ENCODE measurements around the gene PPP1R15A. TPM values are rescaled to one million over a fixed set of nuclear protein-coding genes. Genes with fewer than 3 reads are reported as not detected.
"Not testable (repeated sequence)": the region's sequence is repeated elsewhere in the genome, so short reads cannot be mapped to it uniquely, and the experiment has no call there.

Gene PPP1R15A
- total and polyA plus RNA-seq, 2 experiments from 2014 or later = 63.8 to 78.9 TPM

DNA sequence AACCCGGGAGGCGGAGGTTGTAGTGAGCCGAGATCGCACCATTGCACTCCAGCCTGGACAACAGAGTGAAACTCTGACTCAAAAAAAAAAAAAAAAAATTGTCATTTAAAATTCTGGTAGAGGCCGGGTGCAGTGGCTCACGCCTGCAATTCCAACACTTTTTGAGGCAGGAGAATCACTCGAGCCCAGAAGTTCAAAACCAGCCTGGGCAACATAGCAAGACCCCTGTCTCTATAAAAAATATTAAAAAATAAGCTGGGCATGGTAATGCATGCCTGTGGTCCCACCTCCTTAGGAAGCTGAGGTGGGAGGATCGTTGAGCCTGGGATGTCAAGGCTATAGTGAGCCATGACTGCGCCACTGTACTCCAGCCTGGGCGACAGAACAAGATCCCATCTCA, 34.1 kb downstream of the PPP1R15A start:
- no peaks in the 10 kb centered on the region for H3K9me2 ChIP-seq (ENCODE audit: insufficient read depth)
- H3K4me3 ChIP-seq = no peak overlapping the region
- no peak for DNase-seq
- in situ Hi-C loops (cut with MboI) = no loop called here
- no peak overlapping the region for H3K4me2 ChIP-seq (ENCODE audit: unreplicated experiment)
- 94 to 97% methylated on average over 9 to 10 of the region's 10 CpGs for WGBS, 2 experiments (ENCODE audit: low coverage in 1 of 2, low lambda C conversion rate in 2 of 2, missing lambda C conversion rate in 2 of 2)
- no peaks in the 10 kb centered on the region for H3K4me1 ChIP-seq (ENCODE audit: insufficient read depth)
- no peaks in the 10 kb centered on the region for H4K20me1 ChIP-seq (ENCODE audit: insufficient read depth)
- no peak overlapping the region for H3K27ac ChIP-seq
- no peak overlapping the region for H2AFZ ChIP-seq
- peaks cover 26% of the 10 kb centered on the region for H3K79me2 ChIP-seq (ENCODE audit: insufficient read depth)
- H3K36me3 ChIP-seq (ENCODE audit: low read depth) = peaks cover 24% of the 10 kb centered on the region; the same call in 1 of the 2 replicates
- no peaks in the 10 kb centered on the region for H3K27me3 ChIP-seq (replicated peaks; ENCODE audit: insufficient read depth)
- TF ChIP-seq EZH2 (IDR thresholded peaks at IDR 0.05; ENCODE audit: insufficient read depth, poor library complexity, severe bottlenecking) (no peak), EZH2phosphoT487 (IDR thresholded peaks at IDR 0.05; ENCODE audit: insufficient read depth, low read depth) (no peak)
- H3F3A ChIP-seq (ENCODE audit: insufficient read depth) = no peaks in the 10 kb centered on the region
- no peaks in the 10 kb centered on the region for H3K9me3 ChIP-seq (ENCODE audit: low read depth)
- no peak overlapping the region for H3K9ac ChIP-seq

DNA sequence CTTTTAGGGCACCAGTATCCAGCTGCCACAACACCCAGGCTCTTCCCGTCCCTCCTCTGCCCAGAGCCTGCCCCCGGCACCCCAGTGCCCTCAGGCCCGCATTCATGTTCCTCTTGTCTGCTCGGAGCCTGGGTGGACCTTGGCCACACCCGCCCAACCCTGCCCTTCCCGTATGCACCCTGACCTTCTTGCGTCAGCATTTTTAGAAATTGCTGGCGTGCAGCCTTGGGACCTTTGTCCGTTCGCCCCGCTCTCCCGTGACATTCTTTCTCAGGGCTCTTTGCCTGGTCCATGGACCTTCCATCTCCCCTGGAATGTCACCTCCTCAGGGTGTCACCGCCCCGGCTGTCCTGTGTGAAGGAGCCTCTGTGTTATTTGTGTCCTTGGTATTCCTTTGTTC, 35.5 kb downstream of the PPP1R15A start:
- H3K36me3 ChIP-seq (ENCODE audit: low read depth) = peaks cover 34% of the 10 kb centered on the region; the same call in 1 of the 2 replicates

DNA sequence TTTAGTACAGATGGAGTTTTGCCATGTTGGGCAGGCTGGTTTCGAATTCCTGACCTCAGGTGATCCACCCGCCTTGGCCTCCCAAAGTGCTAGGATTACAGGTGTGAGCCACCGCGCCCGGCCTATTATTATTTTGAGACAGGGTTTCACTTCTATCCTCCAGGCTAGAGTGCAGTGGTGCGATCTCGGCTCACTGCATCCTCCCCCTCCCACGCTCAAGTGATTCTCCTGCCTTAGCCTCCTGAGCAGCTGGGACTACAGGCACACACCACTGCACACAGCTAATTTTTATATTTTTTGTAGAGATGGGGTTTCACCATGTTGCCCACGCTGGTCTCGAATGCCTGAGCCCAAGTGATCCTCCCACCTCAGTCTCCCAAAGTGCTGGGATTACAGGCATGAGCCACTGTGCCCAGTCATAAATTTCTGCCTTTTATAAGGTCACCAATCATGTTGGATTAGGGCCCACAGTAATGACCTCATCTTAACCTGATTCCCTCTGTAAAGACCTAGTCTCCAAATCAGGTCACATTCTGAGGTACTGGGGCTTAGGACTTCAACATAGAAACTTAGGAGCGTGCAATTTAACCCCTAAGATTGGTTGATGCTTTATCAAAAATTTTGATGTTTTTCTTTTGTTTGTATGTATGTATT, 37.3 kb downstream of the PPP1R15A start:
- H3K9me2 ChIP-seq (ENCODE audit: insufficient read depth); DNase-seq; H3K79me2 ChIP-seq (ENCODE audit: insufficient read depth); H3K4me2 ChIP-seq (ENCODE audit: unreplicated experiment); H4K20me1 ChIP-seq (ENCODE audit: insufficient read depth); H3F3A ChIP-seq (ENCODE audit: insufficient read depth); H2AFZ ChIP-seq; H3K27ac ChIP-seq; H3K4me1 ChIP-seq (ENCODE audit: insufficient read depth); in situ Hi-C loops (cut with MboI); H3K27me3 ChIP-seq (replicated peaks; ENCODE audit: insufficient read depth); H3K9ac ChIP-seq; H3K9me3 ChIP-seq (ENCODE audit: low read depth); H3K4me3 ChIP-seq: not testable (repeated sequence)
- WGBS, 2 experiments (ENCODE audit: low coverage in 1 of 2, low lambda C conversion rate in 2 of 2, missing lambda C conversion rate in 2 of 2) = 97 to 98% methylated on average over 11 of the region's 11 CpGs
- H3K36me3 ChIP-seq (ENCODE audit: low read depth) = peaks cover 33% of the 10 kb centered on the region; the same call in 1 of the 2 replicates

More for the DNA sequence above, 35.5 kb downstream of the PPP1R15A start:
- no peaks in the 10 kb centered on the region for H4K20me1 ChIP-seq (ENCODE audit: insufficient read depth)
- no peak overlapping the region for H3K4me2 ChIP-seq (ENCODE audit: unreplicated experiment)
- H3K4me1 ChIP-seq (ENCODE audit: insufficient read depth) = no peaks in the 10 kb centered on the region
- no peak overlapping the region for H2AFZ ChIP-seq
- WGBS, 2 experiments (ENCODE audit: low coverage in 1 of 2, low lambda C conversion rate in 2 of 2, missing lambda C conversion rate in 2 of 2) = 95% methylated on average over 13 to 14 of the region's 14 CpGs
- no peaks in the 10 kb centered on the region for H3K9me2 ChIP-seq (ENCODE audit: insufficient read depth)
- no peak for DNase-seq
- H3K27ac ChIP-seq = no peak overlapping the region
- no peaks in the 10 kb centered on the region for H3F3A ChIP-seq (ENCODE audit: insufficient read depth)
- H3K9me3 ChIP-seq (ENCODE audit: low read depth) = no peaks in the 10 kb centered on the region
- no peaks in the 10 kb centered on the region for H3K27me3 ChIP-seq (replicated peaks; ENCODE audit: insufficient read depth)
- H3K9ac ChIP-seq = no peak overlapping the region
- TF ChIP-seq EZH2 (IDR thresholded peaks at IDR 0.05; ENCODE audit: insufficient read depth, poor library complexity, severe bottlenecking) = no peak
- no peak for TF ChIP-seq EZH2phosphoT487 (IDR thresholded peaks at IDR 0.05; ENCODE audit: insufficient read depth, low read depth)
- no peak overlapping the region for H3K4me3 ChIP-seq
- in situ Hi-C loops (cut with MboI) = no loop called here
- peaks cover 12% of the 10 kb centered on the region; the same call in 1 of the 2 replicates for H3K79me2 ChIP-seq (ENCODE audit: insufficient read depth)

DNA sequence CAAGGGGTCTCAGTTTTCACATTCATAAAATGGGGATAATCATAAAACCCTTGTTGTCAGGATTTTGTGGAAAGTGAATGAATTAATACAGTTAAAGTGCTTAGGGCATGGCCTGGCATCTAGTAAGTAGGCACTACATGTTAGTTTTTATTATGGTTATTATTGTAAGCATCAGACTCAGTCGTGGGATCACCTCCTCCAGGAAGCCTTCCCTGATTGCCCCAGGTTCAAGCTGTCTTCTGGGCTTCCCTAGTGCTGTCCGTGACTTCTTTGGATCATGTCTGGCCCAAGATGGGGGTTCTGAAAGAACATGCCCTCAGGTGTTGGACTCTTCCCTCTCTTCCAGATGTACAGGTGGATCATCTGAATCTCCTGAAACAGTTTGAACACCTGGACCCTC, 38.6 kb downstream of the PPP1R15A start:
- in situ Hi-C loops (cut with MboI) = no loop called here
- no peaks in the 10 kb centered on the region for H3F3A ChIP-seq (ENCODE audit: insufficient read depth)
- no peaks in the 10 kb centered on the region for H3K79me2 ChIP-seq (ENCODE audit: insufficient read depth)
- no peak for DNase-seq
- no peaks in the 10 kb centered on the region for H3K9me3 ChIP-seq (ENCODE audit: low read depth)
- H3K27ac ChIP-seq = no peak overlapping the region
- TF ChIP-seq EZH2phosphoT487 (IDR thresholded peaks at IDR 0.05; ENCODE audit: insufficient read depth, low read depth) (no peak), EZH2 (IDR thresholded peaks at IDR 0.05; ENCODE audit: insufficient read depth, poor library complexity, severe bottlenecking) (no peak)
- no peak overlapping the region for H3K4me3 ChIP-seq
- WGBS, 2 experiments (ENCODE audit: low coverage in 1 of 2, low lambda C conversion rate in 2 of 2, missing lambda C conversion rate in 2 of 2) = 68 to 88% methylated on average over 2 of the region's 2 CpGs
- H3K9ac ChIP-seq = no peak overlapping the region
- H3K4me1 ChIP-seq (ENCODE audit: insufficient read depth) = no peaks in the 10 kb centered on the region
- H3K9me2 ChIP-seq (ENCODE audit: insufficient read depth) = no peaks in the 10 kb centered on the region
- H3K27me3 ChIP-seq (replicated peaks; ENCODE audit: insufficient read depth) = no peaks in the 10 kb centered on the region
- H2AFZ ChIP-seq = no peak overlapping the region
- no peaks in the 10 kb centered on the region for H4K20me1 ChIP-seq (ENCODE audit: insufficient read depth)
- no peak overlapping the region for H3K4me2 ChIP-seq (ENCODE audit: unreplicated experiment)
- peaks cover 27% of the 10 kb centered on the region; the same call in 1 of the 2 replicates for H3K36me3 ChIP-seq (ENCODE audit: low read depth)

Measured in GM23248 (cell line).